Uterus (tissue), 4 donors: ENCODE results near the gene SOX5. TPM values are rescaled to one million over a fixed set of nuclear protein-coding genes. Genes with fewer than 3 reads are reported as not detected.

Source experiments
- DNase-seq, 2 donors: peaks; one replicate each; pipeline ENCODE4 v3.0.0-alpha.2; 2019 to 2020
- H3K27ac ChIP-seq, 2 donors: fragments of 200-600 bp; sonication (generic); 1 replicate in 1 of 2; 2 replicates in 1 of 2; pipeline ENCODE4 v1.5.1; 2016 to 2018
- H3K27me3 ChIP-seq, 2 donors: fragments of 200-600 bp; sonication (generic); one replicate each; pipeline ENCODE4 v1.5.1; 2018 to 2019; ENCODE audit warnings: control low read depth in 1 of 2
- H3K36me3 ChIP-seq, 2 donors: fragments of 200-600 bp; sonication (generic); one replicate each; pipeline ENCODE4 v1.5.1; 2019; ENCODE audit warnings: control low read depth in 1 of 2
- H3K4me1 ChIP-seq, 2 donors: fragments of 200-600 bp; sonication (generic); one replicate each; pipeline ENCODE4 v1.5.1; 2018 to 2019; ENCODE audit warnings: control low read depth in 1 of 2
- H3K4me3 ChIP-seq, 2 donors: fragments of 200-600 bp; sonication (generic); 1 replicate in 1 of 2; 2 replicates in 1 of 2; pipeline ENCODE4 v1.5.1; 2018 to 2019; ENCODE audit warnings: mild to moderate bottlenecking in 1 of 2
- H3K9me3 ChIP-seq, 2 donors: fragments of 200-600 bp; sonication (generic); one replicate each; pipeline ENCODE4 v1.5.1; 2019; ENCODE audit warnings: control low read depth in 1 of 2
- CTCF ChIP-seq, 4 experiments: fragments of 200-600 bp in 2 of 4; fragments of 450-650 bp in 2 of 4; sonication (generic) in 2 of 4; IDR thresholded peaks; one replicate each; pipeline ENCODE4 v1.5.1; 2016 to 2019; ENCODE audit warnings: antibody characterized with exemption in 4 of 4, mild to moderate bottlenecking in 2 of 4, moderate library complexity in 1 of 4
- POLR2A ChIP-seq, 2 donors: fragments of 450-650 bp; IDR thresholded peaks; one replicate each; pipeline ENCODE4 v1.6.1; 2016; ENCODE audit warnings: antibody characterized with exemption in 2 of 2, mild to moderate bottlenecking in 1 of 2, moderate library complexity in 1 of 2
- intact Hi-C: fragments of 100-400 bp; cut with DNase I; formaldehyde crosslinking; loops from one replicate; pipeline ENCODE4 v1.15.1; 2023; ENCODE audit warnings: low total_unique reads
- total RNA-seq, 4 donors: library from RNA; depleted of rRNA in 3 of 4; stranded (reverse); fragments of >200 nt in 3 of 4; gene quantifications; one replicate each; pipeline versions ENCODE4 v1.1.0 to v1.2.4, GENCODE V29; 2014 to 2023
- donor health status: DM: yes; HTN: yes; CAD: no.

Gene SOX5
- total RNA-seq, 4 donors from 2014 or later, result 9.1 to 69.5 (median 31.2) TPM

DNA sequence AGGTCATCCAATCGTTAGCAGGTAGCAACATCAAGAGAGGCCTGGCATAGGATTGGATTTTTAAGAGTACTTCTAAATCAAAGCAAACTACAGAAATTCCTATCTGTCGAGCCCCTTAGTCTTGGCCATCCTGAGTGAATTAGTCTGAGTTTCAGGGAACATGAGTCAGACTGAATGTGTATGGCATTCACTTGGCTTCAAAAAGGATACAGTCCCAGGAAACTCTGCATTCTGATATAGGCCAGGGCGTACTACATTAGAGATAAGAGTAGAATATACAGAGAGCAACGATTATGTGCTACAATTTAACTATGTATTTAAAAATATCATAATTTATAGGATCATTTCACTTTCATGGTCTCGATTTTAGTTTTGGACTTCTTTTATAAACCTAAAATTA is 242.2 kb downstream of the SOX5 start:
- Histone ChIP-seq H3K27ac (no peak overlapping the region), H3K27me3 (no peaks in the 10 kb centered on the region), H3K4me3 (no peak overlapping the region), H3K4me1 (no peaks in the 10 kb centered on the region), H3K36me3 (no peaks in the 10 kb centered on the region), H3K9me3 (no peaks in the 10 kb centered on the region)
- DNase-seq, result no peak
- intact Hi-C loops, result no loop called here
- no peak for TF ChIP-seq POLR2A (IDR thresholded peaks at IDR 0.05)

- Histone ChIP-seq H3K36me3 (no peaks in the 10 kb centered on the region), H3K27me3 (no peaks in the 10 kb centered on the region)
- TF ChIP-seq CTCF (IDR thresholded peaks at IDR 0.05) (no peak), POLR2A (IDR thresholded peaks at IDR 0.05) (no peak)
Observed at GRCh38 chr12:23704992-23705943, 244.2 kb downstream of the SOX5 start.

GRCh38 chr12:23703051-23703450 is 246.4 kb downstream of the SOX5 start:
- TF ChIP-seq POLR2A (IDR thresholded peaks at IDR 0.05), result no peak
- TF ChIP-seq CTCF (IDR thresholded peaks at IDR 0.05), result no peak
- no peaks in the 10 kb centered on the region for H3K4me1 ChIP-seq
- no peaks in the 10 kb centered on the region for H3K27me3 ChIP-seq
- DNase-seq, result no peak
- intact Hi-C loops, result no loop called here
- H3K9me3 ChIP-seq, result no peaks in the 10 kb centered on the region
- H3K4me3 ChIP-seq, result no peak overlapping the region
- no peaks in the 10 kb centered on the region for H3K36me3 ChIP-seq
- H3K27ac ChIP-seq, result no peak overlapping the region

More at GRCh38 chr12:23704992-23705943, 244.2 kb downstream of the SOX5 start:
- Histone ChIP-seq H3K27ac (no peak overlapping the region), H3K4me3 (no peak overlapping the region), H3K4me1 (no peaks in the 10 kb centered on the region), H3K9me3 (no peaks in the 10 kb centered on the region)
- intact Hi-C loops, result no loop called here
- DNase-seq, result no peak

- Histone ChIP-seq H3K9me3 (no peaks in the 10 kb centered on the region), H3K4me1 (no peaks in the 10 kb centered on the region), H3K27ac (no peak overlapping the region), H3K4me3 (no peak overlapping the region), H3K36me3 (no peaks in the 10 kb centered on the region), H3K27me3 (no peaks in the 10 kb centered on the region)
- DNase-seq, result no peak
- TF ChIP-seq CTCF (IDR thresholded peaks at IDR 0.05) (no peak), POLR2A (IDR thresholded peaks at IDR 0.05) (no peak)
- intact Hi-C loops, result no loop called here
Observed at GRCh38 chr12:23699031-23699430, 250.4 kb downstream of the SOX5 start.

- H3K9me3 ChIP-seq, result no peaks in the 10 kb centered on the region
- intact Hi-C loops, result no loop called here
- H3K27me3 ChIP-seq, result no peaks in the 10 kb centered on the region
- H3K4me3 ChIP-seq, result no peak overlapping the region
- no peaks in the 10 kb centered on the region for H3K4me1 ChIP-seq
- H3K27ac ChIP-seq, result no peak overlapping the region
- H3K36me3 ChIP-seq, result no peaks in the 10 kb centered on the region
- no peak for TF ChIP-seq POLR2A (IDR thresholded peaks at IDR 0.05)
- TF ChIP-seq CTCF (IDR thresholded peaks at IDR 0.05), result no peak
- no peak for DNase-seq
Observed at GRCh38 chr12:23694920-23695319, 254.6 kb downstream of the SOX5 start.
